IMR-90 (cell line): ENCODE data around the gene WDR17.

Experiments
- CEBPB ChIP-seq: IDR thresholded peaks from 2 replicates; pipeline ENCODE4 v1.6.1; 2012; ENCODE audit warnings: low read depth, low read length, improper control_type of control experiment
- FOS ChIP-seq: fragments of 150-350 bp; IDR thresholded peaks from 2 replicates; pipeline ENCODE4 v1.6.1; 2016; ENCODE audit warnings: low read depth, low read length
- MAFK ChIP-seq: IDR thresholded peaks from 2 replicates; pipeline ENCODE4 v1.6.1; 2012; ENCODE audit warnings: low read depth, low read length, improper control_type of control experiment
- MAZ ChIP-seq: IDR thresholded peaks from 2 replicates; pipeline ENCODE4 v1.6.1; 2012; ENCODE audit warnings: low read depth, mild to moderate bottlenecking, low read length, improper control_type of control experiment, moderate library complexity, borderline replicate concordance
- NFE2L2 ChIP-seq: fragments of 150-350 bp; IDR thresholded peaks from 2 replicates; pipeline ENCODE4 v1.6.1; 2016; ENCODE audit warnings: low read depth, mild to moderate bottlenecking, low read length
- POLR2A ChIP-seq: IDR thresholded peaks from 2 replicates; pipeline ENCODE4 v1.6.1; 2012; ENCODE audit warnings: mild to moderate bottlenecking, low read depth, low read length
- RAD21 ChIP-seq: IDR thresholded peaks from 2 replicates; pipeline ENCODE4 v1.6.1; 2012; ENCODE audit warnings: low read length, improper control_type of control experiment
- RFX5 ChIP-seq: IDR thresholded peaks from 2 replicates; pipeline ENCODE4 v1.8.0; 2012; ENCODE audit warnings: low read depth, mild to moderate bottlenecking, low read length, moderate library complexity
- SMC3 ChIP-seq: fragments of 150-350 bp; IDR thresholded peaks from 2 replicates; pipeline ENCODE4 v1.6.1; 2016; ENCODE audit warnings: low read depth, mild to moderate bottlenecking, antibody characterized with exemption, low read length, moderate library complexity
- TF ChIP-seq, protein P1 (sequence below): conservative IDR thresholded peaks from 2 replicates; pipeline ENCODE4 v1.5.1; 2012; ENCODE audit warnings: mild to moderate bottlenecking, low read depth, low read length, improper control_type of control experiment

DNA sequence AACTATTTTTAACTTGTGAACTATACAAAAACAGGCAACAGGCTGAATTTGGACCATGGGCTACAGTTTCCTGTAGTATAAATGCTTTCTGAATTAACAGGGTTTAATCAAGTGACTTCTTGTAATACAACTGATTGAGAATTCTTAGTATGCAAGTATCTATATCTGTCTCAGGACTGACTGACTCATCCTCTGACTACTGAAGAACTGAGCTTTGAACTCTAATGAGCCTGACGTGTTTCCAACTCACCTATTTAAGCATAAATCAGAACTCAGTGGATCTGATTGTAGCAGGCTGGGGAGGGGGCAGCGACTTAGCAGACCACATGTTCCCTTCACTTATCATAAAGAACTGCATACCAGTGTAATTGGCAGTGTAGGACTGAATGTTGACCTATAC is 122.0 kb downstream of the WDR17 start:
- TF ChIP-seq RAD21 (no peak), POLR2A (no peak), SMC3 (no peak), CEBPB (no peak), NFE2L2 (no peak), MAFK (no peak), RFX5 (no peak), MAZ (no peak), FOS (no peak)
- TF ChIP-seq, protein P1, sequence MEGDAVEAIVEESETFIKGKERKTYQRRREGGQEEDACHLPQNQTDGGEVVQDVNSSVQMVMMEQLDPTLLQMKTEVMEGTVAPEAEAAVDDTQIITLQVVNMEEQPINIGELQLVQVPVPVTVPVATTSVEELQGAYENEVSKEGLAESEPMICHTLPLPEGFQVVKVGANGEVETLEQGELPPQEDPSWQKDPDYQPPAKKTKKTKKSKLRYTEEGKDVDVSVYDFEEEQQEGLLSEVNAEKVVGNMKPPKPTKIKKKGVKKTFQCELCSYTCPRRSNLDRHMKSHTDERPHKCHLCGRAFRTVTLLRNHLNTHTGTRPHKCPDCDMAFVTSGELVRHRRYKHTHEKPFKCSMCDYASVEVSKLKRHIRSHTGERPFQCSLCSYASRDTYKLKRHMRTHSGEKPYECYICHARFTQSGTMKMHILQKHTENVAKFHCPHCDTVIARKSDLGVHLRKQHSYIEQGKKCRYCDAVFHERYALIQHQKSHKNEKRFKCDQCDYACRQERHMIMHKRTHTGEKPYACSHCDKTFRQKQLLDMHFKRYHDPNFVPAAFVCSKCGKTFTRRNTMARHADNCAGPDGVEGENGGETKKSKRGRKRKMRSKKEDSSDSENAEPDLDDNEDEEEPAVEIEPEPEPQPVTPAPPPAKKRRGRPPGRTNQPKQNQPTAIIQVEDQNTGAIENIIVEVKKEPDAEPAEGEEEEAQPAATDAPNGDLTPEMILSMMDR = no peak
